GM21737 (cell line): ENCODE data around the gene DGLUCY.
"Not testable (repeated sequence)": the region's sequence is repeated elsewhere in the genome, so short reads cannot be mapped to it uniquely, and the experiment has no call there.

Experiments
- ATAC-seq: cut with Tn5 transposase; IDR thresholded peaks from one replicate; pipeline ENCODE4 v1.9.1; 2021; ENCODE audit warnings: mild to moderate bottlenecking, moderate library complexity; ENCODE audit not compliant: unreplicated experiment

DGLUCY gene

DNA sequence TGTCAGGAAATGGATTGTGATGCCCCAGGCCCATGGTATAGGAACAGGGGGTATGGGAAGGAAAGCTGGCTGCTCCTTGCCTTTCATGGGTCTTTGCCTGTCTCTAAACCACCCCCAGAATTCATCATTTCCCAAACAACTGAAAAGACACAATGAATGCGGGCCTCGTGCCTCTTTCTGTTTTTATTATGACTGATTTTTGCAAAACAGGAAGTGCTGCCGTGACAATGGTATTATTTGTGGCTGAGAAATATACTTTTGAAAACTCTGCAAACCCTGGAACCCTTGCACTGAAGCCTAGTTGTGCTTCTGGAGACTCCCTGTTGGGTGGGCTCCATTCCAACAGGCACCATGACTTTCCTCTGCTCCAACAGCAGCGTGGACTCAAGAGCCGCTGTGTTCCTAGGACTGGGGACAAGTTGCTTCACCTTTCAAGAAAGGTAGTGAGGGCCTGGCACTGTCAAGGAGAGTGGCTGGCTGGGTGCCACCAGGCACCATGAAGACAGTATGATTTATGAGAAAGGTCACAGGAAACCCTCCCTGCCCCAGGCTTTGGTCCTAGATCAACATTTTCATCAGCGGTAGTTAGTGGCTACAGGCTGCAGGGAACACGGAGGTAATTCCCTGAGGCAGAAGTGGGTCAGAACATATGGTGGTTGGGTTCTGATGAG, 4.8 kb upstream of the DGLUCY start:
- ATAC-seq = no peak

DNA sequence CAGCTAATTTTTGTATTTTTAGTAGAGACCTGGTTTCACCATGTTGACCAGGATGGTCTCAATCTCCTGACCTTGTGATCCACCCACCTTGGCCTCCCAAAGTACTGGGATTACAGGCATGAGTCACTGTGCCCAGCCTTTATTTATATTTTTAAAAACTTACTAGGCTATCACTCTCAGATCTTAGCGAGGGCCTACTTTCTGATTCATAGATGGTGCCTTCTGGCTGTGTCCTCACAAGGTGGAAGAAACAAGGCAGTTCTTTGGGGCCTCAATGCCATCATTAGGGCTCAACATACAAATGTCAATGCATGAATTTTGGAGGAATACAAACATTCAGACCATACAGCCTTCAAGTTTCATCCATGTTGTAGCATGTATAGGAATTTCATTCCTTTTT, 2.4 kb upstream of the DGLUCY start:
- no peak for ATAC-seq

DNA sequence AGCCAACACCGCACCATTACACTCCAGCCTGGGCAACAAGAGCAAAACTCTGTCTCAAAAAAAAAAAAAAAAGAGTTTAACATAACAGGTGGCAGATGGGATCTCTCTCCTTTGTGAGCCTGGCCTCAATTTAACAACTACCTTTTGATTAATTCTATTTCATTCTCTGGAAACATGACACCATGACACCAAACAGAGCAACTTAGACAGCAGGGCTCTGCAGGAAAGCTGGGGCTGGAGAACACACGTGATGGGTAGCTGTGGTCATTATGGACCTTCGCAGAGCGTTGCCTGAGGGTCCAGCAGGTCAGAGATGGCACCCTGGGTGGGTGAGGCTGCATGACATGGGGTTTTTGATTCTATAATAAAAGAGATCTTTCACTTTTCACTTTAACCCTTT, 1.7 kb upstream of the DGLUCY start:
- ATAC-seq = no peak

DNA sequence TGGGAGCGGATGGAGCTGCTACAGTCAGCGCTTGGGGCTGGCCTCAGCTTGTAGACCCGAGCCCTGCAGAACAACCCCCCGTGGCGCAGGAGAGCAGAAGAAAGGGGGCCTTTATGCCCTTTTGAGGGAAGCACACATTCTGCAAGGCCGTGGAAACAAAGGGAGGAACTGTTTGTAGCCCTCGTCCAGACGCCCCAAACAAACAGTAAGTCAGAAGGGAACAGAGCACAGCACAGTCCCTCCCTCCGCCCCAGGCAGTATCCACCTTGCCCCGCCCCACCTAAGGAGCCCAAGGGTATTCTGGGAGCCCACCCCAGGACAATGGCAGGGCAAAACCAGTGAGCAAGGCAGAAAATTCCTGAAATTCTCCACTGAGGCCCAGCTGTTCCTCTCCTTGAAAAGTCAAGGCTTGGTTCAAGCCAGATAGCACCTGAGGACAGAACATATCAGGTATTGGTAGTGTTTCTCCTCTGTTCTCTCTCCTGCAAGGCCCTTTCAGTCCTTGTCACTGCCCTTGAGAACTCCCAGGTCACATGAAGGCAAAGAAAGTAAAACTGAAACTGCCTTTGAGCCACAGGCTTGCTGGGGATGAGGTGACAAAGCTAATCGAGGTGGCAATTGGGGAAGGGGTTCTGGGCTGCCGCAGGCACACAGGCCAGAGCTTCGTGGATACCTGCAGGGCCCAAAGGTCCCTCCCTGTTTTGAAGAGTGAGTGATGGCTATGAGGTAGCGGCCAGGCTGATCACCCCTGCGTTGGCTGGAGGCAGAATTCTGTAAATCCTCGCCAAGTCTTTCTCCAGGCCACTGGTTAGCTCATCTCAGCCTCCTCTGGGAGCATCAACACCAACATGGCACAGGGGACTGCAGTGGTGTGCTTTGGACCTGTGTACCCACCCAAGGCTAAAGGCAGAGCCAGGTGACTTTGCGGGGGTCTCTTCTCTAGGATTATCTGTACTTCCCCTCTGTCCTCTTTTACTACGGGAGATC, 499 bp downstream of the DGLUCY start:
- peak; percentile 70 for ATAC-seq

DNA sequence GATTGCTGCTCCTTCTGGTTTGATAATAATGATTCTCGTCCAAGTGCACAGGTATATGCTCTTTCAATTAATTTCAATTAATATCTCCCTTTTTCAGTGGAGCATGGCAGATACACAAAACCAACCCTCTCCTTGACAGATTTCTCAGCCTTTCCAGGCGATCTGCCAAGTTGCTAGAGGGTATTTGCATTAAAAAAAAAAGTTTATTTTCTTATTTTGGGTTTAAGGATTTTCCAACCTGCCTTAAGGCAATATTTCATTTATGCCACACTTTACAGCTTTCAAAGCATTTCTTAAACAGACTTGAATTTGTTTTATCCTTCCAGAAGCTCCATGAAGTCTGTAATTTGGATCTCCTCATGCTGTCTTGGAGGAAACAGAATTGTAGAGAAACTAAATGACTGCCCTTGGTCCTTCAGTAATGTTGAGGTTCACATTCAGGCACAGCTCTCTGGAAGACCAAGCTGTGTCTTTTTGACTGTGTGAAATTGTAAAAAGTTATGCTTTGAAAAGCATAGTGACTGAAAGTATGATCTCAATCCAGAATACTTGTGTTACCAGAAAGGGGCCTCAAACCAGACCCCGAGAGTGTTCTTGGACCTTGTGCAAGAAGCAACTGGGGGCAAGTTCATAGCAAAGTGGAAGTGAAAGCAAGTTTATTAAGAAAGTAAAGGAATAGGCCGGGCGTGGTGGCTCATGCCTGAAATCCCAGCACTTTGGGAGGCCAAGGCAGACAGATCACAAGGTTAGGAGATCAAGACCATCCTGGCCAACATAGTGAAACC, 2.3 kb downstream of the DGLUCY start:
- ATAC-seq = no peak

DNA sequence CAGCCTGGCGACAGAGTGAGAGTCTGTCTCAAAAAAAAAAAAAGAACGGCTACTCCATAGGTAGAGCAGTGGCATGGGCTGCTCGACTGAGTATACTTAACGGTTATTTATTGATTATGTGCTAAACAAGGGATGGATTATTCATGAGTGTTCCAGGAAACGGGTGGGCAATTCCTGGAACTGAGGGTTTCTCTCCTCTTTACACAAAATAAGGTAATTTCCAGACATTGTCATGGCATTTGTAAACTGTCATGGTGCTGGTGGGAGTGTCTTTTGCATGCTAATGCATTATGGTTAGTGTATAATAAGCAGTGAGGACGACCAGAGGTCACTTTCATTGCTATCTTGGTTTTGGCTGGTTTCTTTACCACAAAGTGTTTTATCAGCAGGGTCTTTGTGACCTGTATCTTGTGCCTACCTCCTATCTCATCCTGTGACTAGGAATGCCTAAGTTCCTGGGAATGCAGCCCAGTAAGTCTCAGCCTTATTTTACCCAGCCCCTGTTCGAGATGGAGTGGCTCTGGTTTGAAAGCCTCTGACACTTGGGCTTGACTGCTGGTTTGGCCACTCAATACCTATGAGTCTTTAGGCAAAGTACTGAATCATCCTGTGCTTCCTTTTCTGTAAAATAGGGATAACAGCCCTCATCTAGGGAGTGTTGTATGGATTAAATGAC, 3.2 kb downstream of the DGLUCY start:
- ATAC-seq = no peak

DNA sequence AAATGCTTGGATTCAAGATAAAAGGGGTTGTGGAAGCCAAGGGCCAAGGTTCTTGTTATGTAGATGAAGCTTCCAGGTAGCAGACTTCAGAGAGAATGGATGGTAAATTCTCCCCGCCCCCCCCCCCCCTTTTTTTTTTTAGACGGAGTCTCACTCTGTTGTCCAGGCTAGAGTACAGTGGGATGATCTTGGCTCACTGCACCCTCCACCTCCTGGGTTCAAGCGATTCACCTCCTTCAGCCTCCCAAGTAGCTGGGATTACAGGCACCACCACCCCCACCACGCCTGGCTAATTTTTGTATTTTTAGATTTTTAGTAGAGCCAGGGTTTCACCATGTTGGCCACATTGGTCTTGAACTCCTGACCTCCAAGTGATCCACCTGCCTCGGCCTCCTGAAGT, 4.1 kb downstream of the DGLUCY start:
- ATAC-seq = no peak

DNA sequence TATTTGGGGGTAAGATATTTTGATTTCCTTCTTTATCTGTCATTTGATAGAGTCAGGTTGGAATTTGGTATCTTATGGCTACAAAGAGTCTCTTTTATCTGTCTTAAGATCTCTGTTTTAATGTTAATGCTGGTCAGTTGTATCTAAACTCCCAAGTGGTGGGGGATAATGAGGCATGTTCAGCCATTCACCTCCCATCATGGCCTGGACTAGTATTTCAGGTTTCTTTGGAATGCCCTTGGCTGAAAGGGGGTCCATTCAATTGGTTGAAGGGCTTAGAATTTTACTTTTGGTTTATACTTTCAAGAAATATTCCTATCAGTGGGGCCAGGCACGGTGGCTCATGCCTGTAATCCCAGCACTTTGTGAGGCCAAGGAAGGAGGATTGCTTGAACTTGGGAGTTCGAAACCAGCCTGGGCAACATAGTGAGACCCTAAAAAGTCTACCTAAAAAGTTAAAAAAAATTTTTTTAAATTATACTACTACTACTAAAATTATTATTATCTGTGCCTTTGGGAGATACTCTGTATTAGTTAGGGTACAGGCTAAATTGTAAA, 4.7 kb downstream of the DGLUCY start:
- no peak for ATAC-seq

DNA sequence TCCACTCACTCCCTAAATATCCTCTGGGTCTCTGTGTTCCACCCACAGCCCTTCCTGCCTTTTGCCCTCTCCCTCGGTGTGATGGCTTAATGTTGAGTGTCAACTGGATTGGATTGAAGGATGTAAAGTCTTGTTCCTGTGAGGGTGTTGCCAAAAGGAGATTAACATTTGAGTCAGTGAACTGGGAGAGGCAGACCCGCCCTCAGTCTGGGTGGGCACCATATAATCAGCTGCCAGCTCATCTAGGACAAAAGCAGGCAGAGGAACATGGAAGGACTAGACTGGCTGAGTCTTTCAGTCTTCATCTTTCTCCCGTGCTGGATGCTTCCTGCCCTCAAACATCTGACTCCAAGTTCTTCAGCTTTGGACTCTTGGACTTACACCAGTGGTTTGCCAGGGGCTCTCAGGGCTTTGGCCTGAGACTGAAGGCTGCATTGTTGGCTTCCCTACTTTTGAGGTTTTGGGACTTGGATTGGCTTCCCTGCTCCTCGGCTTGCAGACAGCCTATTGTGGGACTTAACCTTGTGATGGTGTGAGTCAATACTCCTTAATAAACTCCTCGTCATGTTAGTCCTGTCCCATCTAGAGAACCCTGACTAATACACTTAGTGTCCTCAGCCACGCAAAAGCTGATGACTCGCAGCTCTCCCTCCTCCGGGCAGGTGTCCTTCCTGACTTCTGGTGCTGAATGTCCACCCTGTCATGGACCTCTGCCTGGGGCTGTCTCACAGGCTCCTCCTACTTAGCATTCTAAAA, 5.9 kb downstream of the DGLUCY start:
- ATAC-seq = no peak

DNA sequence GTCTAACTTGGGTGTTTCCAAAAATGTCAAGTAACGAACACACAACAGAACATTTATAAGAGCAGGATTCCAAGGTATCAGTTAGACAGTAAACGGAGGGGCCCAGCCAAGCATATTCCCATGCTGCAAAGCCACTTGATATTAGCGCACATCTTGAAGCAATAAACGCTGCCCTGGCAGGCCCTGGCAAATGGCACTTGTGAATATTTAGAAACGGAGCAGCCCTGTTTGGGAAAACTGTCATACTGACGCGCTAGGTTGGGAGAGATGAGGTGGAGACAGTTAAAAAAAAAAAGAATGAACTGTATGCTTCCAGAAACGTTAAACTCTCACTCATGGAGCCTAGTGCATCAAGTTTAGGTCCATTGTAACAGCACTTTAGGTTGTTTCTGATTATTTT, 9.3 kb downstream of the DGLUCY start:
- ATAC-seq = no peak

DNA sequence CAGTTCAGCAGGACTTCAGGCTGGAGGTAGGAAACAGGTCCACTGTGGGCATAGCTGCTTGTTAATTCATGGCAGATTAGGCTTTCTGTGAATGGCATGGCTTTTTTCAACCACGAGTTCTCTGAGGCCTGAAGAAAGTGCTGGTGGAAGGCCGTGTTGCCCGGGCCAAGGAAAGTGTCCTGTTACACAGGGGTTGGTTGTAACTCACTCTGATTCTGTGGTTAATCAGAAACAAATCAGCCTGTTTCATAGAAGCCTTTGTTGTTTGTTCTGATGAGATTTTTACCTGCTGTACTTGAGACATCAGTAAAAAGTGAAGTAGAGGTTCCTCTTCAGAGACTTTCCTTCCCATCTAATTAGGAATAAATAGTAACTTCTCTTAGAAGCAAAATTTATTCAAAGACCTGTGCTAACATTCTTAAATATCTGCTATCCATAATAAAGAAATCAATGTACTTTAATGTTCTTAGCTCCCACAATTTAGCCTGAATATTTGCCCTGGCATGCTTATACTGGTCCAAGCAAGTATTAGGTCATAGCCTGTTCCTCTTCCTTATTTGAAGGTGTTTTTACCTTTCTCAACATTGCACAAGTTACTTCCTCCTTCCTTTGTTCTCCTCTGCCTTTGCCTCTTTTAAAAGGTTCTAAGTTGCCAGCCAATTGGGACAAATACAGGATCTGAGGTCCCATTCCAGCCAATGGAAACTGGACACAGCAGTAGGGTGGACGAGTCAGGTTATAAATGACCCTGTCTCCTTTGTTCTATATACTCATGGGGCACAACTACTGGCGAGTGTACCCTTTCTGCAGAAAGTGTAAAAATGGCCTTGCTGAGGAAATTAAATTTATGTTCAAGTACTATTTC, 10.8 kb downstream of the DGLUCY start:
- ATAC-seq = not testable (repeated sequence)

DNA sequence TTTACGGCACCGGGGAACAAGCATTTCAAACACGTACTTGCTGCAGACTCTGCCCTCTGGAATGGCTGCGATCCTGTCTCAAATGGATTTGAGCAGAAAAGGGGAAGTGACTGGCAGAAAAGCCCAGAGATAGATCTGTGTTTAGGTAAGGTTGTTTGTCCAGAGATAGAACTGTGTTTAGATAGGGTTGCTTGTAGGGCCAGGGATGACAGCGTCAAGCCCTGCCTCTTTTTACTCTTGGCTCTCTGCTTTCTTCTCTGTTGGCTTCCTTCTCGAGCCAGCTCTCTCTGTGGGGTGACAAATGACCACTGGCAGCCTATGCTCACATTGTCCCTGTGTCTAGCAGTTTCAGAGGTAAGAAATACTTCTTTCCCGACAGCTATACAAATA, 11.4 kb downstream of the DGLUCY start:
- ATAC-seq = no peak

DNA sequence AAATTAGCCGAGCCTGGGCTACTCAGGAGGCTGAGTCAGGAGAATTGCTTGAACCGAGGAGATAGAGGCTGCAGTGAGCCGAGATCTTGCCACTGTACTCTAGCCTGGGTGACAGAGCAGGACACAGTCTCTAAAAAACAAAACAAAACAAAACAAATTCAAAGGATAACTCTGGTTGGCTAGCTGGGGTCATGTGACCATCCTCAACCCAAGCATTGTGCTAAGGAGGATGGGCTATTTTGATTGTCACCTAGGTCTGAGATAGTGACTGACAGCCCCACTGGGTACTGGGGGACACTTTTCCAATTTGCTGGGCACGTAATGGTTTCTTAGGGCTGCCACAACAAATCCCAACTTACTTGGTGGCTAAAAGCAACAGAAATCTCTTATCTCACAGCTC, 11.9 kb downstream of the DGLUCY start:
- ATAC-seq = no peak

DNA sequence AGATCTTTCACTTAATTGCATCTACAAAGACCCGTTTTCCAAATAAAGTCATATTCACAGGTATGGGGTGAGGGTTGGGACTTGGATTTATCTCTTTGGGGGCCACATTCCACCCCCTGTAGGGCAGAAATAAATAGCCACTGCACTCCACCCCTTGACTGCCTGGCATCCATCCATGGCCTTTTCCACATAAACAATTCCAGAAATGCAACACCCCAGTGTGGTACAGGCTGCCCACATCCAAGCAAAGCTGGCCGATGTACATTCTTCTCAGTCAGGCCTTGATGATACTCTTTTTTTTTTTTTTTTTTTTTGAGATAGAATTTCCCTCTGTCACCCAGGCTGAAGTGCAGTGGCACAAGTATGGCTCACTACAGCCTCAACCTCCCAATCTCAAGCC, 12.9 kb downstream of the DGLUCY start:
- ATAC-seq = no peak

DNA sequence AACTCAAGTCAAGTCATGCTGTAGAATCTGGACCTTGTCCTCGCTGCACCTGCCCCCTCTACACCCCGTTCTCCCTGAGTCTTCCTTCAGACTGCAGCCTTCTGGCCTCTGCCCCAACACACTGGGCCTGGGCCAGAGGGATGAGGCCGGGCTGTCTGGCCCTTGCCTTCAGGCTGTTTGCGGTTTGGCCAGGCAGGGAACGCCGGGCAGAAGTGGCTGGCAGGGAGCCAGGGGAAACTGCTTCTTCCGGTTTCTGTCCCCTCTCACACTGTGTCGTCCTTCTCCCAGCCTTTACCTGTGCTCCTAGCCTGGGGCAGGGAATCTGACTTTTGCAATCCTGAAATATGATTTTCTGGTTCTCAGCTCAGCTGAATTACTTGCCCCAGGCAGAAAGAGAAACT, 13.5 kb downstream of the DGLUCY start:
- ATAC-seq = no peak

DNA sequence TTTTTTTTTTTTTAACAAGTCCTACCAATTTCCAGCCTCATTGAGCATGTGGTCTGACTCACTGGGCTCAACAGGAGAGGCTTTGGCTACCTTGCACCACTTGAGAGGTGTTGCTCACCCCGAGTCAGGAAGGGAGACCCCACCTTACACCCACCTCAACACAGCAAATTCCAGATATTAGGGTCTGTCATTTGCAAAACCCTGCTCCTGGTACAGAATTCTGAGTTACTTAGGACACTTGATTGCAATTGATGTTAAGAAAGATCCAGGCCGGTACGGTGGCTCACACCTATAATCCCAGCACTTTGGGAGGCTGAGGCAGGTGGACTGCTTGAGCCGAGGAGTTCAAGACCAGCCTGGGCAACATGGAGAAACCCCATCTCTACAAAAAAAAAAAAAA, 14.1 kb downstream of the DGLUCY start:
- no peak for ATAC-seq

DNA sequence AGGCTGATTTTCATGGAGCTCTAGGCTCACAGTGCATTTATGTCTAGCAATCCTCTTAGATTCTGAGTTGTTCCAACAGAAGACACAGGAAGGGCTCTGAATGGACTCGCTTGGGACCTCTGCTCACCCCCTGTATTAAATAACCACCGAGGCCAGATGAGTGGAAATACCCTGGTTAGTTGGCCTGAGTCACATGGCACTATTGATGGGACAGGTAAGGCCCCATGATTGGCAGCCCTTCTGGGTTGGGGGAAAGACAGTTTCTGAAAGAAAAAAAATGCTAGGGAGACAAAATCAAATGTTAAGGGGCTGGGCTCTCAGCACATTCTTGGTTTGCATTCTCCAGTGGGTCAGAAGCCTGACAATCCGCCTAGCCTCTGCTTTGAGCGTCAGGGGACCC, 14.8 kb downstream of the DGLUCY start:
- no peak for ATAC-seq

DNA sequence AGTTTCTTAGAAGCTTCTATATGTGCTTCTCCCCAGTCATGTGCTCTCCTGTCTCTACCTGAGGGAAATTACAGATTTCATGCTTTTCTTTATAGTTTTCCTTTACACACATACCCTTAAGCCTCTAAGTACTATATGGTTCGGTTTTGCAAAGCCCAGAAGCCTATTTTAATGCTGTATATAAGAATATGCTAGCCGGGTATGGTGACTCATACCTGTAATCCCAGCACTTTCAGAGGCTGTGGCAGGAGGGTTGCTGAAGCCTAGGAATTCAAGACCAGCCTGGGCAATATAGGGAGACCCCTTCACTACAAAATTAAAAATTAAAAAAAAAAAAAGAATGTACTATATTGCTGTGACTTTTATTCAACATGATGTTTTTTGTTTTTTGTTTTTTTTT, 15.4 kb downstream of the DGLUCY start:
- no peak for ATAC-seq

DNA sequence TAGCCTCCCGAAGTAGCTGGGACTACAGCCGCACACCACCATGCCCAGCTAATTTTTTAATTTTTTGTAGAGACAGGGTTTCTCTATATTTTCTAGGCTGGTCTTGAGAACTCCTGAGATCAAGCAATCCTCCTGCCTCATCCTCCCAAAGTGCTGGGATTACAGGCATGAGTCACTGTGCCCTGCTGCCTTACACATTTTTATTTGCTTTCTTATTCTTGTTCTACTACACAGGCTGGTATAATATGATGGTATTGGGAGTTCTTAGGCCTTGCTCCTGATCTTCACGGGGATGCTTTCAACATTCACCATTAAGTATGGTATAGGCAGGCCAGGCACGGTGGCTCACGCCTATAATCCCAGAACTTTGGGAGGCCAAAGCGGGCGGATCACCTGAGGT, 21.2 kb downstream of the DGLUCY start:
- ATAC-seq = no peak
